MCF 10A (cell line): Measurements from ENCODE around the gene SLC5A11. TPM values are rescaled to one million over a fixed set of nuclear protein-coding genes. Genes with fewer than 3 reads are reported as not detected.
"Not testable (repeated sequence)": the region's sequence is repeated elsewhere in the genome, so short reads cannot be mapped to it uniquely, and the experiment has no call there.

Experiments used
- BruUV-seq: library from RNA; stranded (reverse); fragments of 400-500 nt; replicated peaks from 2 replicates; lab custom pipeline; 2021; lab: Mats Ljungman, UMichigan
- CTCF ChIA-PET: fragments of 300-600 bp; sonication (Branson Sonifier 250); formaldehyde crosslinking; extraction: SDS; loops from one replicate; lab custom pipeline; 2021; ENCODE audit warnings: antibody characterized with exemption, inconsistent platforms; lab: Yijun Ruan, JAX
- POLR2A ChIA-PET: fragments of 300-600, 350-650 bp; sonication (Branson Sonifier 250); formaldehyde crosslinking; extraction: SDS; loops from one replicate; lab custom pipeline; 2020; ENCODE audit warnings: antibody characterized with exemption, inconsistent platforms; lab: Yijun Ruan, JAX
- DNase-seq: peaks from one replicate; pipeline ENCODE4 v3.0.0-alpha.2; 2018; ENCODE audit not compliant: unreplicated experiment
- H3K27ac Mint-ChIP-seq: one replicate; pipeline ENCODE4 v1.8.0; 2022; ENCODE audit warnings: mild to moderate bottlenecking, low read depth, mixed read lengths; ENCODE audit not compliant: unreplicated experiment
- H3K27me3 Mint-ChIP-seq: one replicate; pipeline ENCODE4 v1.8.0; 2022; ENCODE audit warnings: mixed read lengths; ENCODE audit not compliant: insufficient read depth, unreplicated experiment
- H3K36me3 Mint-ChIP-seq: one replicate; pipeline ENCODE4 v1.8.0; 2022; ENCODE audit warnings: mild to moderate bottlenecking, moderate library complexity, mixed read lengths; ENCODE audit not compliant: insufficient read depth, unreplicated experiment
- H3K4me1 Mint-ChIP-seq: one replicate; pipeline ENCODE4 v1.8.0; 2022; ENCODE audit warnings: mixed read lengths; ENCODE audit not compliant: insufficient read depth, unreplicated experiment
- H3K4me3 Mint-ChIP-seq: one replicate; pipeline ENCODE4 v1.8.0; 2022; ENCODE audit warnings: mild to moderate bottlenecking, moderate library complexity, mixed read lengths; ENCODE audit not compliant: unreplicated experiment
- H3K9me3 Mint-ChIP-seq: one replicate; pipeline ENCODE4 v1.8.0; 2022; ENCODE audit warnings: mixed read lengths; ENCODE audit not compliant: unreplicated experiment
- intact Hi-C: fragments of 100-400 bp; cut with micrococcal nuclease; formaldehyde crosslinking; loops from 2 replicates; pipeline ENCODE4 v1.14.1; 2022
- total RNA-seq: library from RNA; stranded (reverse); gene quantifications from 2 replicates; pipeline ENCODE4 v1.2.3, GENCODE V29; 2022
- TF ChIP-seq, protein P1 (sequence below): fragments of 200-600 bp; IDR thresholded peaks from one replicate; pipeline ENCODE4 v1.8.0; 2022; ENCODE audit warnings: antibody characterized with exemption, mild to moderate bottlenecking; ENCODE audit not compliant: unreplicated experiment

The SLC5A11 gene
- total RNA-seq, 1 experiment from 2014 or later, result not detected

DNA sequence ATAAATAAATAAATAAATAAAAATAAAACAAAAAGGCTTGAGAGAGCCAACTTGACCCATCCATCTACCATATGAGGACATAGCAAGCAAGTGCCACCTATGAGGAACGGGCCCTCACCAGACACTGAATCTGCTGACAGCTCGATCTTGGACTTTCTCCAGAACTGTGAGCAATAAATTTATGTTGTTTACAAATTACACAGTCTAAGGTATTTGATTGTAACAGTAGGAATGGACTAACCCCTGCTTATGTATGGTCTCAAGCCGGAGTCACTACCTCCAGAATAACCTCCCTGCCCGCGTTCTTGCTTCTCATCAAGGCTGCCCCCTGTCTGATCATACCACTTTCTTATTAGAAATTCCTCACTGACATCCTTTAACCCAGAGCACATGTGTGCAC, 9.9 kb downstream of the SLC5A11 start:
- POLR2A ChIA-PET, result no interaction called here
- Mint-ChIP-seq H3K9me3 (no peaks in the 10 kb centered on the region), H3K27me3 (no peaks in the 10 kb centered on the region), H3K27ac (no peak overlapping the region), H3K36me3 (no peaks in the 10 kb centered on the region), H3K4me3 (no peak overlapping the region), H3K4me1 (peaks cover 14% of the 10 kb centered on the region)
- DNase-seq, result peak; percentile 54
- BruUV-seq, result no TSS peak
- CTCF ChIA-PET, result interaction anchor here (0.6 kb wide), 1 partner anchor 50 kb away, joined by 3 read pairs; no protein-coding TSS in a partner anchor
- intact Hi-C loops, result no loop called here
- TF ChIP-seq, protein P1, sequence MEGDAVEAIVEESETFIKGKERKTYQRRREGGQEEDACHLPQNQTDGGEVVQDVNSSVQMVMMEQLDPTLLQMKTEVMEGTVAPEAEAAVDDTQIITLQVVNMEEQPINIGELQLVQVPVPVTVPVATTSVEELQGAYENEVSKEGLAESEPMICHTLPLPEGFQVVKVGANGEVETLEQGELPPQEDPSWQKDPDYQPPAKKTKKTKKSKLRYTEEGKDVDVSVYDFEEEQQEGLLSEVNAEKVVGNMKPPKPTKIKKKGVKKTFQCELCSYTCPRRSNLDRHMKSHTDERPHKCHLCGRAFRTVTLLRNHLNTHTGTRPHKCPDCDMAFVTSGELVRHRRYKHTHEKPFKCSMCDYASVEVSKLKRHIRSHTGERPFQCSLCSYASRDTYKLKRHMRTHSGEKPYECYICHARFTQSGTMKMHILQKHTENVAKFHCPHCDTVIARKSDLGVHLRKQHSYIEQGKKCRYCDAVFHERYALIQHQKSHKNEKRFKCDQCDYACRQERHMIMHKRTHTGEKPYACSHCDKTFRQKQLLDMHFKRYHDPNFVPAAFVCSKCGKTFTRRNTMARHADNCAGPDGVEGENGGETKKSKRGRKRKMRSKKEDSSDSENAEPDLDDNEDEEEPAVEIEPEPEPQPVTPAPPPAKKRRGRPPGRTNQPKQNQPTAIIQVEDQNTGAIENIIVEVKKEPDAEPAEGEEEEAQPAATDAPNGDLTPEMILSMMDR, result no peak

DNA sequence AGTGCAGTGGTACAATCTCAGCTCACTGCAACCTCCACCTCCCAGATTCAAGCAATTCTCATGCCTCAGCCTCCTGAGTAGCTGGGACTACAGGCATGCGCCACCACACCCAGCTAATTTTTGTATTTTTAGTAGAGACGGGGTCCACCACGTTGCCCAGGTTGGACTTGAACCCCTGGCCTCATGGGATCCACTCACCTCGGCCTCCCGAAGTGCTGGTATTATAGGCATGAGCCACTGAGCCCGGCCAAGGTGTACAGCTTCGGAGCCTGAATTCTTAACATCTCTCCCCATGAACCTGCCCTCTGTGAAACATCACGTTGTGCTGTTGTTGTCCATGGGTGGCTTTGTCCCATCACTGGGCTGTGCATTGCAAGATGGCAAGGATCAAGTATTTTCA, 11.1 kb downstream of the SLC5A11 start:
- DNase-seq, H3K27ac Mint-ChIP-seq, H3K9me3 Mint-ChIP-seq, H3K36me3 Mint-ChIP-seq, intact Hi-C loops, H3K4me3 Mint-ChIP-seq, H3K27me3 Mint-ChIP-seq, BruUV-seq, POLR2A ChIA-PET: not testable (repeated sequence)
- CTCF ChIA-PET, result interaction anchor here (0.6 kb wide), 1 partner anchor 46 kb away, joined by 4 read pairs; no protein-coding TSS in a partner anchor
- peaks cover 11% of the 10 kb centered on the region for H3K4me1 Mint-ChIP-seq

DNA sequence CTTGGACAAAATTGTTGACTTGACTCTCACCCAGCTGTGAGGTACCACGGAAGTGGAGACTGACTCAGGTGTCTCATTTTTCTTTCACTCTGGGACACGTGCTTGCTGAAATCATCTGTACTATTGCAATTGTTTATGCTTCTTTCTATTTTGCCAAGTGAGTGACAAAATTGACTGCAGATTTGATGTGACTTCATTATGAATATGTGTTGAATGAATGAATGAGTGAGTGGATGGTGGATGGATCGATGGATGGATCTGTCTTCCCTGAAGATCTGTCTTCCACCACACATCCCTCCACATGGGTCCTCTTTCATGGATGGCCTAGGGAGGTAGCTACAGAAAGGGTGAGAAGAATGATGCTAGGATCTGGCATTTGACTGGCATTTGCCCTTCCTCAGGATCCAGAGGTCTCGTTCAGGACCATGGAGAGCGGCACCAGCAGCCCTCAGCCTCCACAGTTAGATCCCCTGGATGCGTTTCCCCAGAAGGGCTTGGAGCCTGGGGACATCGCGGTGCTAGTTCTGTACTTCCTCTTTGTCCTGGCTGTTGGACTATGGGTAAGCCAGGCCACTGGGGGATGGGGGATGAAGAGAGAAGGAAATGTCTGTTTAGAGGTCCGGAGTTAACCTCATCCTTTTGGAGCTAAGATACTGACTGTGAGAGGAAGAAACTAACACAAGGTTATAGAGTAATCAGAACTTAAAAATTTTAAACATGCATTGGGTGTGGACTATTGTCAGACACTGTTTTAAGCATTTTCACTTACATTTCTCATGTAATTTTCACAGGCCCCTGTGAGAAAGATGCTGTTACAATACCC, 12.7 kb downstream of the SLC5A11 start:
- Mint-ChIP-seq H3K4me1 (peaks cover 7% of the 10 kb centered on the region), H3K27ac (no peak overlapping the region), H3K9me3 (no peaks in the 10 kb centered on the region), H3K27me3 (no peaks in the 10 kb centered on the region), H3K36me3 (no peaks in the 10 kb centered on the region), H3K4me3 (no peak overlapping the region)
- TF ChIP-seq, protein P1, result no peak
- intact Hi-C loops, result no loop called here
- peak; percentile 67 for DNase-seq
- no TSS peak for BruUV-seq
- POLR2A ChIA-PET, result no interaction called here
- CTCF ChIA-PET, result no interaction called here

DNA sequence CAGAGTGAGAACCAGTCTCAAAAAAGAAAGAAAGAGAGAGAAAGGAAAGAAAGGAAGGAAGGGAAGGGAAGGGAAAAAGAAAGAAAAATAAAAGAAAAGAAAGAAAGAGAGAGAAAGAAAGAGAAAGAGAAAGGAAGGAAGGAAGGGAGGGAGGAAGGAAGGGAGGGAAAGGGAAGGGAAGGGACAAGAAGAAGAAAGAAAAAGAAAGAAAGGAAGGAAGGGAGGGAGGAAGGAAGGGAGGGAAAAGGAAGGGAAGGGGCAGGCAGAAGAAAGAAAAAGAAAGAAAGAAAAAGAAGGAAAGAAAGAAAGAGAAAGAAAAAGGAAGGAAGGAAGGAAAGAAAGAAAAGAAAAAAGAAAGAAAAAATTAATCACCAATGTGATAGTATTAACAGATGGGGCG, 15.7 kb downstream of the SLC5A11 start:
- POLR2A ChIA-PET, result no interaction called here
- Mint-ChIP-seq H3K4me3 (no peak overlapping the region), H3K9me3 (no peaks in the 10 kb centered on the region), H3K4me1 (no peaks in the 10 kb centered on the region), H3K27me3 (peaks cover 3% of the 10 kb centered on the region), H3K36me3 (no peaks in the 10 kb centered on the region), H3K27ac (no peak overlapping the region)
- intact Hi-C loops, result no loop called here
- TF ChIP-seq, protein P1, result no peak
- CTCF ChIA-PET, result no interaction called here
- DNase-seq, result no peak
- BruUV-seq, result no TSS peak
